ENCODE measurements around the gene TNS3.

Gene TNS3

DNA sequence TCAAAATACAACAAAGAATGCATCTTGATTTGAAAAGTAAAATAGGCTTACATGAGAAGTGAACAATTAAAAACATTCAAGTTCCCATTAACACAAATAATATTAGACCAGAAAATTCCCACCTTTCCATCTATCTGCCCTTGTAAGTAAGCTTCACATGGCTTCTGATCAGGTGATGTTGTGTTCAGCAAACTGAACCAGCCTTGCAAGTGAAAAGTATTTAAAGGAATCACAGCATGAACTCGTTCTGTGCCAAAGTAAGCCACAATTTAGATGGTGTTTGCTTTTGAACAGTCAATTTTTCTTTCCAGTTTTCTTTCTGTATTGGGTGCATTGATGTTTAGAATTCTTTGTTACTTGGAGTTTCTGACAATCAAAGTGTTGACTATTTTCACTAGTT, 347.9 kb downstream of the TNS3 start:
- DNase-seq, result no peak

DNA sequence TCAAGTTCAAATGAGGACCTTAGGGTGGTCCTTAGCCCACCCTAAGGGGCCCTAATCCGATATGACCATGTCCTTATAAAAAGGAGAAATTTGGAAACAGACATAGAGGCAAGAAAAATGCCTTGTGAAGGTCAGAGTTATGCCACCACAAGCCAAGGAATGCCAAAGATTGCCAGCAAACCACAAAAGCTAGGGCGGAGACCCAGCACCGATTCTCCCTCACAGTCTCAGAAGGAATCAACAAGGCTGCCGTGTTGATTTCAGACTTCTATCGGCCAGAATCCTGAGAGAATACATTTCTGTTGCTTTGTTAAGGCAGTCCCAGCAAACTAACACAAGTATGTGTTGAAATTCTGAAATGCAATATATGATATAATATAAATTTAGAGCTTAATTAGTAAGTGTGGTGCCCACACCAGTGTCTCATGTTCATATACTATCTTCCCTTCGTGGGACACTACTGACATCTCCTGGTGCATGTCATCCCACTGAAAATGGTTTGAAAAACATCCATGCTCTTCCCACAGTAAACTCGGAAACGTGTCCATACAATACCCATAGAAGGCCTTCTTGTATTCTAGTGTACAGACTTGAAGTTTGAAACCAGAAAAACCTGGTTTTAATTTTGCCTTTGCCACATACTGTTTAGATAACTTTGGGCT, 349.0 kb downstream of the TNS3 start:
- no peak for DNase-seq

DNA sequence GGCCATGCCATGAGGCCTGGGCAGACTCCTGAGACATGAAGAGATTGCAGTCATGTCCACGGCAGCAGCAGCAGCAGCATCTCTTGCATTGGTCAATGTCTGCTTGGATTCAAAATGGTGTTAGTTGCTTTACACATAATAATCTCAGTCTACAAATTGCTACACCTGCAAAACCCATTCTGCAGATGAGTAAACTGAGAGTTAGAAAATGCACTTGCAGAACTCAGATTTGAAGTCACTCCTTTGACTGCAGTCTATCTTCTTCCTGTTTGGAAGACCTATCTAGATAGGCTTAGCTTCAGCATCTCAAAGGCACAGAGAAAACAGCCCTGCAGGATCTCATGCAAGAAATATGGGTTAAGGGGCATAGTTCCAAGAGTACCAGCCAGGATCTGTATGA, 350.3 kb downstream of the TNS3 start:
- no peak for DNase-seq

DNA sequence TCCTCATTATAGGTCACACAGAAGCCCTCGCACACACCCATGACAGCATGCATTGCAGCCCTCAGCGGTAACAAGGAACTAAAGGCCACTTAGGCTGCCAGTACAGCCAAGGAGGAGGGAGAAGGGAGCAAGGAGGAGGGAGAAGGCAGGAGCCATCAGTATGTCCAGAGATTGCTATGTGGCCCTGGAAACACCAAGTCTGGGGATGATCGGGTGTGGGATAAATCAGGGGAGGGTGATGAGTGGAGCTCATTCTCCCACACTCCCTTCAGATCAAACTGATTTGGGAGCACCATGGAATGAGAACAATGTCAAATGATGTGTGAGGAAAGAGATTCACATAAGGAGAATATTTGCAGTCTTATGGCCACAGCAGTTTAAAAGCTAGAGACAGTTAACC, 350.9 kb downstream of the TNS3 start:
- no peak for DNase-seq

DNA sequence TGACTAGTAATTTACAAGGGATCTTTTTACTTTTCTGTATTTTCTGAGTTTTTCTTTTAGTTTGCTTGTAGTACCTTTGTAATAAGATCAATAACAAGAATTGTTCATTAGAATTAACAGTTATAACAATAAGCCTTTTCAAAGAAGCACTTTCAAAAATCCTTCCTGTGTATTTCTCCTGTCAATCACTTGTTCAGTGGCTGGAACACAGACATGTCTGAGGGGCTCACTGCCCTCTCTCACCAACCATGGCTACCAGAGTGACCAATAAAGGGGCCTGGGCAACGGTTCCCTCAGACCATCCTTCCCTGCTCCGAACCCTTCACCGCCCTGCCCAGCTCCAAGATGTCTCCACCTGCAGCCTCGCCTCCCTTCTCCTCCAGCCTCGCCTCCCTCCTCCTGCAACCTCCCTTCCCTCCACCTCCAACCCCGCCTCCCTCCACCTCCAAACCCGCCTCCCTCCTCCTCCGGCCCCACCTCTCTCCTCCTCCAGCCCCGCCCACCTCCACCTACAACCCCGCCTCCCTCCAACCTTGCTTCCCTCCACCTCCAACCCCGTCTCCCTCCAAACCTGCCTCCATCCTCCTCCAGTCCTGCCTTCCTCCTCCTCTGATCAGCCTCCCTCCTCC, 353.4 kb downstream of the TNS3 start:
- DNase-seq, result no peak

DNA sequence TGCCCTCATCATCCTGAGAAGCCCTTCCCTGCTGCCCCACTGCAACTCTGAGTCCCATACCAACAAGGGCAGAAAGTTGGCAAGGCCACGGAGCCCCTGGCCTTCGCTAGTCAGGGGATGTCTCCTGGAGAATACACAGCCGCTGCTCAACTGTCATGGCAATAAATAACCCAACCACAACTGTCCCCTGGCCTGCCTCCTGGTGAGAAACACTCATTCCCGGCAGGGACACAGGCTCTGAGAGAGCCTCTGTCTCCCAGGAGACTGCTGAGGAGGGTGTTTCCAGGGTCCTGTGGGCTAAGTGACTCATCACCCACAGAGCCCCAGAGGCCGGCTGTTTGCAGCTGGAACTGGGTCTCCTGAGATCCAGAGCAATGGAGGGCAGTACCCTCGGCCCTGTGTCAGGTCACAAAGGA, 354.1 kb downstream of the TNS3 start:
- DNase-seq, result no peak

DNA sequence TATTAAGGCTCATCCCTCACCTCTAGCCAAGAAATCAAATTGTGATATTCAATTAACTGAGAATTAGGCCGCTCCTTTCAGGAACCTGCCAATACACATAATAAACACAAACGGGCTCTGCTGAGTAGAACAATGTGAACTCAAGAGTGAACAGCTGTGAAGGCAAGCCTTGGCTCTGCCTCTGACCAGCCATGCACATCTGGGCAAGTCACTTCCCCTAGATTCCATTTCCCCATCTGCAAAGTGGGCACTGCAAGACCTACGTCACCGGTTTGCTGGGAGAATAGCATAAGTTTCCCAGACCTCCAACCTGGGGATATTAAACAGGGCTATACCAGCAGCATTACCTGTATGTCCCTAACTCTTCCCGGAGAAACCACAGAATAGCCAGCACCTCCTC, 355.2 kb downstream of the TNS3 start:
- DNase-seq, result no peak

DNA sequence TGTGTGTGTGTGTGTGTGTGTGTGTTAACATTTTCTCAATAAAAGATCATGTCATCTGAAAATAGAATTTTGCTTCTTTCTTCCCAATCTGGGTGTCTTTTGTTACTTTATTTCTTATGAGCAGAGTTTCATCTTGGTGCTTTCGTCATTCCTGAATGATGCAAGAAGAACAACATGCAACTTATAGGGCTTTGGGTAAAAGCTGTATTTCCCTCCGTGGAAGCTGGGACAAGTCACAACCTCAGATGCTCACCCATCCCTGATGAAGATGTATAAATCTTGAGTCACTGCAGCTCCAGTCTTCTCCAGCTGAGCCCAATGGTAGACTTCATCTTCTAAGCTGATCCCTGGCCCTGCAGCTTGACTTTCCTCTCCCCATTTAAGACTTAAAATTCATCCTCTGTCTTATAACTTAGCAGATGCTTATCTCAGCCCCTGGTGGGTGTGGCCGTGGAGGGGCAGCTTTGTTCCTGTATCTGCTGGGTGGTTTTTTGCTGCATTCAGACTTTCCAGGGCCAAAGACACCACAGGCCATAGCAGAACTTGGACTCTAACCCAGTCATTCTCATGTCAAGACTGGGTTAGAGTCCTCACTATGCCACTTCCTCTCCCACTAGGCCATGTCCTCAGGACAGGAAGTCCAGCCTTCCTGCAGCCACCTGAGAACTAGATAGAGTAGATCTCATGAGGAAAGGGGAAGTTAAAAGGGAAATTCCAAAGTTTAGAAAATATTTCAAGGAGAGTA, 356.4 kb downstream of the TNS3 start:
- no peak for DNase-seq
